Measurements from ENCODE around the gene FHIP2A. TPM values are rescaled to one million over a fixed set of nuclear protein-coding genes. Genes with fewer than 3 reads are reported as not detected.
"Not testable (repeated sequence)": the region's sequence is repeated elsewhere in the genome, so short reads cannot be mapped to it uniquely, and the experiment has no call there.

FHIP2A gene
- total RNA-seq, 1 donor from 2014 or later = 30.2 TPM

DNA sequence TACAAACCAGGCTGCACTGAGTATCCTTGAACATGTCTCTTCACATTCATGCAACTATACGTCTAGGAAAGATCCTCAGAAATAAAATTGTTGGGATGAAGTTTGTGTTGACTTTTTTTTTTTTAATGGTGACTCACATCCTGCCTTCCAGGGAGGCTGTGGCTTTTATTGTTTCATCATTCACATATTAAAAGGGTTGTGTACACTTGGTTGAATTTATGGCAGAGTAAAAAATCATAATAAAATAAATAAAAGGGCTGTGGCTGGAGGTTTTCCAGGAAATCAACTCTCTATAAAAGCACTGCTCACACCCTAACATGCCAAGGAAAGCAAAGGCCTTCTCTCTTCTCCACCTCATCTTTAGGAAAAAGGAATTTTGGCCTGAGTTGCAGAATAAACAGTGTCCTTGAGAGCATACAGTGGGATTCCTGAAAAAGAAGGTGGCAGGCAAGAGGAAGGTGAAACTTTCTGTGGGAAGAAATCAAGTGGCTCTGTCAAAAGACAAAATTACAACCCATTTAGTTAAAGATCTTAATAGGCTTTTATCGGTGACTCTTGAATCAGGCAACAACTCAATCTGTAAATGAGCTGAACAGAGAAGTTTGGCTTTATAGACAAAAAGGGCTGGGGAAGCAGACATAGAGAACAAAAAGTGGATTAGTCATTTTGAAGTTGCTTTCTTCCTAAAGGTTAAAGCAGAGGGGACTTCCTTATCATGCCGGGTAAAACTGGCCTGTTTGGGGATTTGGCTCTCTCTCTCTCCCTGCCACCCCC, 41.6 kb upstream of the FHIP2A start:
- TF ChIP-seq, protein P1, sequence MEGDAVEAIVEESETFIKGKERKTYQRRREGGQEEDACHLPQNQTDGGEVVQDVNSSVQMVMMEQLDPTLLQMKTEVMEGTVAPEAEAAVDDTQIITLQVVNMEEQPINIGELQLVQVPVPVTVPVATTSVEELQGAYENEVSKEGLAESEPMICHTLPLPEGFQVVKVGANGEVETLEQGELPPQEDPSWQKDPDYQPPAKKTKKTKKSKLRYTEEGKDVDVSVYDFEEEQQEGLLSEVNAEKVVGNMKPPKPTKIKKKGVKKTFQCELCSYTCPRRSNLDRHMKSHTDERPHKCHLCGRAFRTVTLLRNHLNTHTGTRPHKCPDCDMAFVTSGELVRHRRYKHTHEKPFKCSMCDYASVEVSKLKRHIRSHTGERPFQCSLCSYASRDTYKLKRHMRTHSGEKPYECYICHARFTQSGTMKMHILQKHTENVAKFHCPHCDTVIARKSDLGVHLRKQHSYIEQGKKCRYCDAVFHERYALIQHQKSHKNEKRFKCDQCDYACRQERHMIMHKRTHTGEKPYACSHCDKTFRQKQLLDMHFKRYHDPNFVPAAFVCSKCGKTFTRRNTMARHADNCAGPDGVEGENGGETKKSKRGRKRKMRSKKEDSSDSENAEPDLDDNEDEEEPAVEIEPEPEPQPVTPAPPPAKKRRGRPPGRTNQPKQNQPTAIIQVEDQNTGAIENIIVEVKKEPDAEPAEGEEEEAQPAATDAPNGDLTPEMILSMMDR (IDR thresholded peaks at IDR 0.05) = no peak
- no peaks in the 10 kb centered on the region for H3K9me3 ChIP-seq
- intact Hi-C loops (cut with DNase I) = loop anchor here (10.0 kb wide), 1 partner anchor 235 kb away; no protein-coding TSS in a partner anchor
- no peak overlapping the region for H3K4me3 ChIP-seq
- H3K27ac ChIP-seq = peak overlapping the region; percentile 49
- H3K36me3 ChIP-seq = no peaks in the 10 kb centered on the region
- ATAC-seq (no peak), DNase-seq (no peak)
- no peaks in the 10 kb centered on the region for H3K27me3 ChIP-seq
- H3K4me1 ChIP-seq = peaks cover 13% of the 10 kb centered on the region

DNA sequence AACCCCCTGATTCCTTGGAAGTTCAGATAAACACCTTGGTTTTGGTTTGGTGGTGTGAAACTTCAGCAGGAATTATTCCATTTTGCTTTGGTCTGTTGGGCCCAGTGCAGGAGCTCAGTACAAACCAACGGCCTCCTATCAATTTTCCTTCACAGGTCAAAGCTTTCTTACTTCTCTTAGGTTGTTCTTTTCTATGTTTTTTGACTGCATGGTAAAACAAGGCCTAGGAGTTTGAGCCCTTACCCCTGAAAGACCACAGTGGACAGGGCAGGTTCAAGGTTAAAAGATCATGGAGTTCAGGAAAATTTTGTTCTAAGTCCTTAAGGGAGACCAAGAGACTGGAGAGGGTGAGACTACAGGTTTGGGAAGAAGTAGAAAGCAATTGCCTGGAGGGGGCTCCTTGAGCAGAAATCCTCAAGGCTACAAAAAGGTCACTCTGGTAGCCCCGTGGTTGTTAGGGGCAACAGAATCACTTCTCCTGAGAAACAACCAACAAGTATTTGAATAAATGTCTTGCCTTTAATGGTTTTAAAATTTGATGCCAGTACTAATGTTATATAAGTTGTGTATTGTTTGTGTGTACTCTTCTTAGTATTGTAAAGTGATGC, 40.9 kb upstream of the FHIP2A start:
- Histone ChIP-seq H3K4me1 (peaks cover 13% of the 10 kb centered on the region), H3K4me3 (no peak overlapping the region), H3K9me3 (no peaks in the 10 kb centered on the region), H3K36me3 (no peaks in the 10 kb centered on the region), H3K27ac (peak overlapping the region; percentile 49), H3K27me3 (no peaks in the 10 kb centered on the region)
- ATAC-seq (no peak), DNase-seq (no peak)
- intact Hi-C loops (cut with DNase I) = loop anchor here (10.0 kb wide), 1 partner anchor 236 kb away; no protein-coding TSS in a partner anchor
- TF ChIP-seq, protein P1 (IDR thresholded peaks at IDR 0.05) = no peak

DNA sequence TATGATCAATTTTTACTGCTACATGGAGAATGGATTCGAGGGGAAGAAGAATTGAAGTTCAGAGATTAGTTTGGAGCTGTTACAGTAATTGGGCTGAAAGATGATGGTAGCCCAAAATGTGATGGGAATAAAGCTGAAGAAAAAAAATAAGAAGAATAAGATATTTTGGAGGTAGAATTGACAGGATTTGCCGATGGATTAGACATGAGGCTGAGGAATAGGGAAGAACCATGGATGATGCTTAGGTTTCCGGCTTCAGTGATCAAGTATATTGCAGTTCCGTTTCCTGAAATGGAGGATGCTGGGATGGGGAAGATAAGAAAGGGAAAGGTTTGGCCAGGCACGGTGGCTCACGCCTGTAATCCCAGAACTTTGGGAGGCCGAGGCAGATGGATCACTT, 38.9 kb upstream of the FHIP2A start:
- peaks cover 13% of the 10 kb centered on the region for H3K4me1 ChIP-seq
- H3K9me3 ChIP-seq = no peaks in the 10 kb centered on the region

DNA sequence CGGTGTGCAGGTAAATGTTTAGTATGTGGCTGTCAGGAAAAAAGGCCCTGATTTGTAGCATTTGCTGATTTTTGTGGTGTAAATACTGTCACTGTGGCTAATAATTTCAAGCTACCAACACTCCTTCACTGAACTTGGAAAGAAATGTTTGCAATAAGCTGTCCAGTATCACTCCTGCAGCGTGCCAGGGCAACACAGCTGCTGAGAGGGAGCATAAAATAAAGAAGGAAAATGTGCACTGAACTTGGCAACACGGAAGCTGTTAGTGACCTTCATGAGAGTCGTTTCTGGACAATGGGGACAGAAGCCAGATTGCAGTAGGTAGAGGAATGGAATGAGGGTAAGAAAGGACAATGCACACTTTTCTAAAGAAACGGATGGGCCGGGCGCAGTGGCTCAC, 37.9 kb upstream of the FHIP2A start:
- Histone ChIP-seq H3K27me3 (no peaks in the 10 kb centered on the region), H3K4me1 (peaks cover 13% of the 10 kb centered on the region), H3K9me3 (no peaks in the 10 kb centered on the region), H3K36me3 (no peaks in the 10 kb centered on the region), H3K4me3 (no peak overlapping the region), H3K27ac (no peak overlapping the region)
- TF ChIP-seq, protein P1 (IDR thresholded peaks at IDR 0.05) = no peak
- ATAC-seq = no peak
- intact Hi-C loops (cut with DNase I) = loop anchor here (10.0 kb wide), 1 partner anchor 239 kb away; no protein-coding TSS in a partner anchor
- no peak for DNase-seq

More for the DNA sequence above, 38.9 kb upstream of the FHIP2A start:
- DNase-seq (no peak), ATAC-seq (no peak)
- H3K27me3 ChIP-seq = no peaks in the 10 kb centered on the region
- no peak overlapping the region for H3K27ac ChIP-seq
- H3K4me3 ChIP-seq = no peak overlapping the region
- intact Hi-C loops (cut with DNase I) = loop anchor here (10.0 kb wide), 1 partner anchor 238 kb away; no protein-coding TSS in a partner anchor
- TF ChIP-seq, protein P1 (IDR thresholded peaks at IDR 0.05) = no peak
- no peaks in the 10 kb centered on the region for H3K36me3 ChIP-seq

DNA sequence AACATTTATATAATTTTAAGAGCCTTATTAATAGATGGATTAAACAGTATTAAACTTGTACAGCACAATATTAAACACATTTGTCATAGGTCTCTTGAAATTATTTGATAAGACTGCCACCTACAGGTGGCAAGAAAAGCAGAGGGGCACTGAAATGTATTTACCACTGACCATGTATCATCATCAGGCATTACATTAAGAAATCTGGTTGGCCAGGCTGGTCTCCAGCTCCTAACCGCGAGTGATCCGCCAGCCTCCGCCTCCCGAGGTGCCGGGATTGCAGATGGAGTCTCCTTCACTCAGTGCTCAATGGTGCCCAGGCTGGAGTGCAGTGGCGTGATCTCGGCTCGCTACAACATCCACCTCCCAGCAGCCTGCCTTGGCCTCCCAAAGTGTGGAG, 35.1 kb upstream of the FHIP2A start:
- intact Hi-C loops (cut with DNase I) = loop anchor here (10.0 kb wide), 1 partner anchor 242 kb away; no protein-coding TSS in a partner anchor
- H3K9me3 ChIP-seq, H3K4me1 ChIP-seq, DNase-seq, H3K4me3 ChIP-seq, H3K27ac ChIP-seq, H3K36me3 ChIP-seq, H3K27me3 ChIP-seq: not testable (repeated sequence)
- ATAC-seq = peak; percentile 85
- TF ChIP-seq, protein P1 (IDR thresholded peaks at IDR 0.05) = peak; percentile 81

DNA sequence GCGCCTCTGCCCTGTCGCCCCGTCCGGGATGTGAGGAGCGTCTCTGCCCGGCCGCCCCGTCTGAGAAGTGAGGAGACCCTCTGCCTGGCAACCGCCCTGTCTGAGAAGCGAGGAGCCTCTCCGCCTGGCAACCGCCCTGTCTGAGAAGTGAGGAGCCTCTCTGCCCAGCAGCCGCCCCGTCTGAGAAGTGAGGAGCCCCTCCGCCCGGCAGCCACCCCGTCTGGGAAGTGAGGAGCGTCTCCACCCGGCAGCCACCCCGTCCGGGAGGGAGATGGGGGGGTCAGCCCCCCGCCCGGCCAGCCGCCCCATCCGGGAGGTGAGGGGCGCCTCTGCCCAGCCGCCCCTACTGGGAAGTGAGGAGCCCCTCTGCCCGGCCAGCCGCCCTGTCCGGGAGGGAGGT, 34.4 kb upstream of the FHIP2A start:
- not testable (repeated sequence) for DNase-seq, H3K27me3 ChIP-seq, H3K27ac ChIP-seq, H3K9me3 ChIP-seq, H3K4me1 ChIP-seq, H3K36me3 ChIP-seq, ATAC-seq, H3K4me3 ChIP-seq
- intact Hi-C loops (cut with DNase I) = loop anchor here (10.0 kb wide), 1 partner anchor 242 kb away; no protein-coding TSS in a partner anchor

Data from upper lobe of right lung (tissue), 1 donor.